Measurements from ENCODE around the gene CELA2A.

DNA sequence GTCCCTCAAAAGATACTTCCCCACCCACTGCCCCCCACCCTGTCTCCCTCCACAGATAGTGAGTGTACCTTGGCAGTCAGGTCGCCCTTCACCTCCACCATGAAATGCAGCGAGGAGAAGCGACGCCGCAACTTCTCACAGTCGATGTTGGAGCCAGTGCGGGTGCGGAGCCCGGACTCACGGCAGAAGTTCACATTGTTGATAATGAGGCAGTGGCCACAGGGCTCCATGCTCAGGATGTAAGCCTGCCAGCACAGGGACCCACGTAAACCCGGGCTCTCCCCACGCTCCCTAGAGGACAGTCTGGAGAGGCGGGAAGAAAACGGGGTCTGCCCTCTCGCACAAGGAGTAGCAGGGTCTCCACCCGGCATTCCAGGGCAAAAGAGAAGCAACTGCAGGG is 50.3 kb downstream of the CELA2A start:
- TF ChIP-seq, protein P1, sequence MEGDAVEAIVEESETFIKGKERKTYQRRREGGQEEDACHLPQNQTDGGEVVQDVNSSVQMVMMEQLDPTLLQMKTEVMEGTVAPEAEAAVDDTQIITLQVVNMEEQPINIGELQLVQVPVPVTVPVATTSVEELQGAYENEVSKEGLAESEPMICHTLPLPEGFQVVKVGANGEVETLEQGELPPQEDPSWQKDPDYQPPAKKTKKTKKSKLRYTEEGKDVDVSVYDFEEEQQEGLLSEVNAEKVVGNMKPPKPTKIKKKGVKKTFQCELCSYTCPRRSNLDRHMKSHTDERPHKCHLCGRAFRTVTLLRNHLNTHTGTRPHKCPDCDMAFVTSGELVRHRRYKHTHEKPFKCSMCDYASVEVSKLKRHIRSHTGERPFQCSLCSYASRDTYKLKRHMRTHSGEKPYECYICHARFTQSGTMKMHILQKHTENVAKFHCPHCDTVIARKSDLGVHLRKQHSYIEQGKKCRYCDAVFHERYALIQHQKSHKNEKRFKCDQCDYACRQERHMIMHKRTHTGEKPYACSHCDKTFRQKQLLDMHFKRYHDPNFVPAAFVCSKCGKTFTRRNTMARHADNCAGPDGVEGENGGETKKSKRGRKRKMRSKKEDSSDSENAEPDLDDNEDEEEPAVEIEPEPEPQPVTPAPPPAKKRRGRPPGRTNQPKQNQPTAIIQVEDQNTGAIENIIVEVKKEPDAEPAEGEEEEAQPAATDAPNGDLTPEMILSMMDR (conservative IDR thresholded peaks at IDR 0.05): no peak
- no peak for TF ChIP-seq EZH2 (IDR thresholded peaks at IDR 0.05; ENCODE audit: low read depth)

Data from PC-9 (cell line).